ENCODE data around the gene ATP2A2.

- TF ChIP-seq, protein P1, sequence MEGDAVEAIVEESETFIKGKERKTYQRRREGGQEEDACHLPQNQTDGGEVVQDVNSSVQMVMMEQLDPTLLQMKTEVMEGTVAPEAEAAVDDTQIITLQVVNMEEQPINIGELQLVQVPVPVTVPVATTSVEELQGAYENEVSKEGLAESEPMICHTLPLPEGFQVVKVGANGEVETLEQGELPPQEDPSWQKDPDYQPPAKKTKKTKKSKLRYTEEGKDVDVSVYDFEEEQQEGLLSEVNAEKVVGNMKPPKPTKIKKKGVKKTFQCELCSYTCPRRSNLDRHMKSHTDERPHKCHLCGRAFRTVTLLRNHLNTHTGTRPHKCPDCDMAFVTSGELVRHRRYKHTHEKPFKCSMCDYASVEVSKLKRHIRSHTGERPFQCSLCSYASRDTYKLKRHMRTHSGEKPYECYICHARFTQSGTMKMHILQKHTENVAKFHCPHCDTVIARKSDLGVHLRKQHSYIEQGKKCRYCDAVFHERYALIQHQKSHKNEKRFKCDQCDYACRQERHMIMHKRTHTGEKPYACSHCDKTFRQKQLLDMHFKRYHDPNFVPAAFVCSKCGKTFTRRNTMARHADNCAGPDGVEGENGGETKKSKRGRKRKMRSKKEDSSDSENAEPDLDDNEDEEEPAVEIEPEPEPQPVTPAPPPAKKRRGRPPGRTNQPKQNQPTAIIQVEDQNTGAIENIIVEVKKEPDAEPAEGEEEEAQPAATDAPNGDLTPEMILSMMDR (conservative IDR thresholded peaks at IDR 0.05; ENCODE audit: low read depth, low read length), result peak; percentile 29; the same call in 1 of the 2 replicates
- TF ChIP-seq RCOR1 (IDR thresholded peaks at IDR 0.05; ENCODE audit: insufficient replicate concordance, low read length) (no peak), POLR2A (IDR thresholded peaks at IDR 0.05; ENCODE audit: low read depth, low read length) (no peak), RFX5 (IDR thresholded peaks at IDR 0.05; ENCODE audit: low read depth, low read length) (no peak), USF2 (IDR thresholded peaks at IDR 0.05; ENCODE audit: low read depth, low read length) (no peak), CHD1 (IDR thresholded peaks at IDR 0.05; ENCODE audit: low read depth, low read length) (no peak), MAFK (IDR thresholded peaks at IDR 0.05; ENCODE audit: low read depth, low read length) (no peak), FOS (IDR thresholded peaks at IDR 0.05; ENCODE audit: low read depth, low read length) (no peak), CEBPB (IDR thresholded peaks at IDR 0.05; ENCODE audit: low read depth, low read length) (no peak), MAZ (IDR thresholded peaks at IDR 0.05; ENCODE audit: borderline replicate concordance, low read depth, low read length) (no peak), SMC3 (IDR thresholded peaks at IDR 0.05; ENCODE audit: low read depth, low read length) (0 out of 2 replicates have a peak, but pooled peaks have one; percentile 14), MXI1 (IDR thresholded peaks at IDR 0.05; ENCODE audit: borderline replicate concordance, low read depth, low read length) (no peak), RAD21 (IDR thresholded peaks at IDR 0.05; ENCODE audit: low read length) (no peak)
Observed at GRCh38 chr12:110355073-110355472, 74.0 kb downstream of the ATP2A2 start.
